Endodermal cell (in vitro differentiated cells): Measurements from ENCODE around the gene ADGRD1. TPM values are rescaled to one million over a fixed set of nuclear protein-coding genes. Genes with fewer than 3 reads are reported as not detected.

Experiments used
- DNase-seq: peaks from one replicate; pipeline ENCODE4 v3.0.0-alpha.2; 2017
- H3K27ac ChIP-seq: 2 replicates; pipeline ENCODE4 v1.5.1; 2013; ENCODE audit warnings: mild to moderate bottlenecking, low read depth, low read length, moderate library complexity
- H3K27me3 ChIP-seq: 2 replicates; pipeline ENCODE4 v1.6.1; 2013; ENCODE audit warnings: mild to moderate bottlenecking, low read length, moderate library complexity; ENCODE audit not compliant: insufficient read depth, control insufficient read depth, poor library complexity, severe bottlenecking
- H3K36me3 ChIP-seq: 2 replicates; pipeline ENCODE4 v1.7.0; 2013; ENCODE audit warnings: mild to moderate bottlenecking, low read length, moderate library complexity; ENCODE audit not compliant: control insufficient read depth, insufficient read depth
- H3K4me1 ChIP-seq: one replicate; pipeline ENCODE4 v1.7.0; 2013; ENCODE audit warnings: low read length; ENCODE audit not compliant: control insufficient read depth, insufficient read depth
- H3K4me3 ChIP-seq: 2 replicates; pipeline ENCODE4 v1.5.1; 2013; ENCODE audit warnings: mild to moderate bottlenecking, low read length, moderate library complexity
- H3K9ac ChIP-seq: 2 replicates; pipeline ENCODE4 v1.6.1; 2013; ENCODE audit warnings: mild to moderate bottlenecking, low read length, moderate library complexity; ENCODE audit not compliant: poor library complexity, severe bottlenecking; ENCODE audit errors: extremely low read depth
- H3K9me3 ChIP-seq: 2 replicates; pipeline ENCODE4 v1.6.1; 2013; ENCODE audit warnings: mild to moderate bottlenecking, low read length, moderate library complexity; ENCODE audit not compliant: control insufficient read depth
- H3K27ac Mint-ChIP-seq: 2 replicates; pipeline ENCODE4 v1.8.0; 2020; ENCODE audit warnings: mixed read lengths
- H3K27me3 Mint-ChIP-seq: 2 replicates; pipeline ENCODE4 v1.8.0; 2021; ENCODE audit warnings: mild to moderate bottlenecking, mixed read lengths; ENCODE audit not compliant: insufficient read depth
- H3K36me3 Mint-ChIP-seq: 2 replicates; pipeline ENCODE4 v1.8.0; 2020; ENCODE audit warnings: low read depth, mixed read lengths
- H3K4me1 Mint-ChIP-seq: 2 replicates; pipeline ENCODE4 v1.8.0; 2020; ENCODE audit warnings: mixed read lengths
- H3K4me3 Mint-ChIP-seq: 2 replicates; pipeline ENCODE4 v1.8.0; 2020; ENCODE audit warnings: mild to moderate bottlenecking, moderate library complexity, mixed read lengths
- H3K9me3 Mint-ChIP-seq: 2 replicates; pipeline ENCODE4 v1.8.0; 2020; ENCODE audit warnings: mild to moderate bottlenecking, mixed read lengths
- WGBS, 2 experiments: methylation state at CpG; one replicate each; pipeline versions ENCODE4 v1.1.5 to v1.1.7; 2013; ENCODE audit warnings: missing lambda C conversion rate in 2 of 2, mixed read lengths in 1 of 2; ENCODE audit not compliant: insufficient coverage in 1 of 2, insufficient read length in 1 of 2; 5-methylcytosine and 5-hydroxymethylcytosine counted together
- total RNA-seq, 2 donors: library from RNA; stranded (reverse); fragmentation: NEBNext Ultra II Directional in 1 of 2; extraction: Animal tissue kit (Norgen Biotek cat#: 25700) in 1 of 2; gene quantifications; 2 replicates in 1 of 2; 3 replicates in 1 of 2; pipeline ENCODE4 v1.2.1, GENCODE V29; 2021
- TF ChIP-seq, protein P1 (sequence below): fragments of 200-600 bp; sonication (generic); conservative IDR thresholded peaks from 2 replicates; pipeline ENCODE4 v1.5.0; 2021; ENCODE audit warnings: antibody characterized with exemption, mild to moderate bottlenecking

Gene ADGRD1
- total RNA-seq, 2 donors from 2014 or later = 1.3 to 2.9 TPM

- Mint-ChIP-seq H3K9me3 (peaks cover 4% of the 10 kb centered on the region), H3K27me3 (no peaks in the 10 kb centered on the region), H3K27ac (no peak overlapping the region), H3K4me1 (no peaks in the 10 kb centered on the region), H3K4me3 (no peak overlapping the region), H3K36me3 (no peaks in the 10 kb centered on the region)
- no peak overlapping the region for H3K27ac ChIP-seq
- H3K9me3 ChIP-seq = peaks cover 4% of the 10 kb centered on the region
- 87 to 88% methylated on average over 16 to 18 of the region's 18 CpGs for WGBS, 2 experiments
- no peak overlapping the region for H3K9ac ChIP-seq
- H3K36me3 ChIP-seq = no peaks in the 10 kb centered on the region
- H3K27me3 ChIP-seq = no peaks in the 10 kb centered on the region
- H3K4me3 ChIP-seq = no peak overlapping the region
- DNase-seq = no peak
- no peaks in the 10 kb centered on the region for H3K4me1 ChIP-seq
- TF ChIP-seq, protein P1, sequence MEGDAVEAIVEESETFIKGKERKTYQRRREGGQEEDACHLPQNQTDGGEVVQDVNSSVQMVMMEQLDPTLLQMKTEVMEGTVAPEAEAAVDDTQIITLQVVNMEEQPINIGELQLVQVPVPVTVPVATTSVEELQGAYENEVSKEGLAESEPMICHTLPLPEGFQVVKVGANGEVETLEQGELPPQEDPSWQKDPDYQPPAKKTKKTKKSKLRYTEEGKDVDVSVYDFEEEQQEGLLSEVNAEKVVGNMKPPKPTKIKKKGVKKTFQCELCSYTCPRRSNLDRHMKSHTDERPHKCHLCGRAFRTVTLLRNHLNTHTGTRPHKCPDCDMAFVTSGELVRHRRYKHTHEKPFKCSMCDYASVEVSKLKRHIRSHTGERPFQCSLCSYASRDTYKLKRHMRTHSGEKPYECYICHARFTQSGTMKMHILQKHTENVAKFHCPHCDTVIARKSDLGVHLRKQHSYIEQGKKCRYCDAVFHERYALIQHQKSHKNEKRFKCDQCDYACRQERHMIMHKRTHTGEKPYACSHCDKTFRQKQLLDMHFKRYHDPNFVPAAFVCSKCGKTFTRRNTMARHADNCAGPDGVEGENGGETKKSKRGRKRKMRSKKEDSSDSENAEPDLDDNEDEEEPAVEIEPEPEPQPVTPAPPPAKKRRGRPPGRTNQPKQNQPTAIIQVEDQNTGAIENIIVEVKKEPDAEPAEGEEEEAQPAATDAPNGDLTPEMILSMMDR = no peak
Measured at GRCh38 chr12:131005161-131006035, 51.7 kb downstream of the ADGRD1 start.

- no peak overlapping the region for H3K4me3 Mint-ChIP-seq
Measured at GRCh38 chr12:131006036-131006735, 52.5 kb downstream of the ADGRD1 start.

DNA sequence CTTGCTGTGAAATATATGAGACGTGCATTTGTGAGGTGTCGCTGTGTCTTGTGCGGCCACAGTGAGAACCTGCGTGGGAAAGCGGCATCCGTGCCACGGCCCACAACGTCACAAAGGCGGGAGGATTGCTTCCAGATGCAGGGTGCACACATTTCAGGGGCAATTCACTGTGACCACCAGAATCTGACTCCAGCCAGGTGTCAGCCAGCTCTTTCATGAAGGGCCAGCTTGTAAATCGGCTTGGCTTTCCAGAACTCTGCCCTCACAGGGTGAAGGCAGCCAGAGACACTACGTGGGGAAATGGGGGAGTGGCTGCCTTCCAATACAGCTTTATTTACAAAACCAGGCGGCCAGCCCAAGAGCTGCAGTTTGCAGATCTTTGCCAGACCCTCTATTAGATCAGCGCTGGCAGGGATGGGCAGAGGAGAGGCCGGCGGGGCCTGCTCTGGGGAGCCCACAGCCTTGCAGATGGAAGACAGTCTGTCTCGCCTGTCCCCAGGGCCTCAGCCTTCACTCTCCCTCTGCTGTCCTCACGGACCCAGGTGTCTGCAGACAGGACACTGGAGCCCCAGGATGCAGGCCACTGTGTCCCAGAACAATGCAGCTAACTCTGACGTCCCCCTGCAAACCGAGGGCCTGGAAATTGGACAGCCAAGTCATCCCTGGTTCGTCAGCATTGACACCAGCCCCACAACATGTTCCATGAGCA lies 53.5 kb downstream of the ADGRD1 start:
- no peaks in the 10 kb centered on the region for H3K4me1 ChIP-seq
- WGBS, 2 experiments = 76 to 82% methylated on average over 17 to 20 of the region's 20 CpGs
- Mint-ChIP-seq H3K36me3 (no peaks in the 10 kb centered on the region), H3K27me3 (no peaks in the 10 kb centered on the region), H3K27ac (no peak overlapping the region), H3K4me1 (no peaks in the 10 kb centered on the region), H3K9me3 (no peaks in the 10 kb centered on the region), H3K4me3 (no peak overlapping the region)
- H3K36me3 ChIP-seq = no peaks in the 10 kb centered on the region
- H3K9me3 ChIP-seq = no peaks in the 10 kb centered on the region
- H3K27ac ChIP-seq = no peak overlapping the region
- no peaks in the 10 kb centered on the region for H3K27me3 ChIP-seq
- no peak overlapping the region for H3K9ac ChIP-seq
- TF ChIP-seq, protein P1 = no peak
- DNase-seq = no peak
- H3K4me3 ChIP-seq = no peak overlapping the region

More at GRCh38 chr12:131006036-131006735, 52.5 kb downstream of the ADGRD1 start:
- H3K4me1 ChIP-seq = no peaks in the 10 kb centered on the region
- H3K27me3 Mint-ChIP-seq = no peaks in the 10 kb centered on the region
- H3K9ac ChIP-seq = no peak overlapping the region
- TF ChIP-seq, protein P1 = no peak
- peaks cover 4% of the 10 kb centered on the region for H3K9me3 ChIP-seq
- H3K4me3 ChIP-seq = no peak overlapping the region
- no peak for DNase-seq
- no peaks in the 10 kb centered on the region for H3K4me1 Mint-ChIP-seq
- H3K9me3 Mint-ChIP-seq = no peaks in the 10 kb centered on the region
- no peaks in the 10 kb centered on the region for H3K27me3 ChIP-seq
- H3K27ac ChIP-seq = no peak overlapping the region
- no peak overlapping the region for H3K27ac Mint-ChIP-seq
- no peaks in the 10 kb centered on the region for H3K36me3 ChIP-seq
- no peaks in the 10 kb centered on the region for H3K36me3 Mint-ChIP-seq
- 90 to 93% methylated on average over 10 to 21 of the region's 21 CpGs for WGBS, 2 experiments
